K562 (cell line): Measurements from ENCODE around the gene OAT.

Source experiments
- ARID1B ChIP-seq: fragments of 450-650 bp; IDR thresholded peaks from 2 replicates; pipeline ENCODE4 v1.6.1; 2016; ENCODE audit warnings: antibody characterized with exemption, mild to moderate bottlenecking, inconsistent platforms
- ETS1 ChIP-seq: conservative IDR thresholded peaks from 2 replicates; pipeline ENCODE4 v1.6.1; 2011; ENCODE audit warnings: low read depth, mild to moderate bottlenecking, low read length; ENCODE audit not compliant: control insufficient read depth
- MEIS2 ChIP-seq: fragments of 450-650 bp; IDR thresholded peaks from 2 replicates; pipeline ENCODE4 v1.6.1; 2014; ENCODE audit warnings: mild to moderate bottlenecking; ENCODE audit not compliant: partially characterized antibody
- NFRKB ChIP-seq: fragments of 450-650 bp; IDR thresholded peaks from 2 replicates; pipeline ENCODE4 v1.6.1; 2016; ENCODE audit warnings: low read depth
- NR2C1 ChIP-seq, 2 experiments: fragments of 450-650 bp; IDR thresholded peaks; 2 replicates each; pipeline ENCODE4 v1.6.1; 2017; ENCODE audit warnings: mild to moderate bottlenecking in 2 of 2, antibody characterized with exemption in 1 of 2, inconsistent platforms in 1 of 2, missing compliant biosample characterization in 1 of 2, missing genetic modification characterization in 1 of 2
- POLR2A ChIP-seq: fragments of 450-650 bp; conservative IDR thresholded peaks from 2 replicates; pipeline ENCODE4 v1.6.1; 2016
- RNF219 ChIP-seq: fragments of 250-450 bp; sonication (Bioruptor Pico); IDR thresholded peaks from 2 replicates; pipeline ENCODE4 v1.5.0; 2022; ENCODE audit warnings: mild to moderate bottlenecking
- SRF ChIP-seq, 2 experiments: fragments of 250-450, 450-650 bp in 1 of 2; sonication (Bioruptor Pico) in 1 of 2; sonication (generic) in 1 of 2; formaldehyde crosslinking; IDR thresholded peaks; 2 replicates each; pipeline versions ENCODE4 v1.5.0 to v1.5.1; 2020 to 2022; ENCODE audit warnings: mild to moderate bottlenecking in 1 of 2, missing genetic modification reagents in 1 of 2
- ZNF24 ChIP-seq: fragments of 450-650 bp; IDR thresholded peaks from 2 replicates; pipeline ENCODE4 v1.6.1; 2016
- ZNF512 ChIP-seq: IDR thresholded peaks from 2 replicates; pipeline ENCODE4 v1.6.1; 2016; ENCODE audit warnings: missing genetic modification characterization, missing compliant biosample characterization

DNA sequence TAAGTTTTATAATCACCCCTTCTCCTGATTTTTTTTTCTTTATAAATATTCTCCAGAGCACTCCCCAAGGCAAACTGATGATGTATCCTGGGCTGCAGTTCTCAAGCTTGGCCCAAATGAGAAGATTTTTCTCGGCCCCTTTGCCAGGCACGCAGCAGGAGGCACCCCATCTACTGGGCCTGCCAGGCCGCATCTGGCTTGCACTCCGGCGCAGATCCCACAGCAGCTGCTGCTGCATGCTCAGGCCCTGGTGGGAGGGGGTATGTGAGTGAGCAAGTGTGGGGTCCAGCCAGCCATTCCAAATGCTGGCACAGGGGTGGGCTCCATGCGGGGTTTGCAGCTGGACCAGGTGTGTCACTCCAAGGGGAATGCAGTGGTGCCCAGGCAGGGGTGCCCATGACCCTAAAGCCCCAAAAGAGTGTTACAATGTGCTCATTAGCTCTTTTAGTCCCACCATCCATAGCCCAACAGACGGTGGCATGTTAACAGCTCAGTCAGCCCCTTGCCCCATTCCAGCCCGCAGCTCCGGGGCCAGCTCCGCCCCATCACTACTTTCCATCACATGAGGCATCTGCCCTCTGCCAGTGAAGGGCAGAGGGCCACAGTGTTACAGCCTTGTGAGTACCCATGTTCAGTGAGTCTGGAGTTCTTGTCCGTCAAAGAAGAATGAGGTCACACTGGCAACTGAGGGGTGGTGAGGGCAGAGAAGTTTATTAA lies 25.9 kb downstream of the OAT start:
- TF ChIP-seq MEIS2: no peak
- no peak for TF ChIP-seq ZNF512 (tag)
- TF ChIP-seq ETS1: no peak
- no peak for TF ChIP-seq POLR2A
- no peak for TF ChIP-seq NR2C1 (IDR thresholded peaks at IDR 0.05)
- no peak for TF ChIP-seq NR2C1 (tag; IDR thresholded peaks at IDR 0.05)
- TF ChIP-seq ARID1B: no peak
- TF ChIP-seq RNF219 (CRISPR knock-in tag): no peak
- no peak for TF ChIP-seq ZNF24
- TF ChIP-seq SRF (CRISPR knock-in tag; IDR thresholded peaks at IDR 0.05): no peak
- TF ChIP-seq NFRKB: no peak
